Hepatic stellate cell (primary cell): ENCODE data around the gene GTF2IRD1.
"Not testable (repeated sequence)": the region's sequence is repeated elsewhere in the genome, so short reads cannot be mapped to it uniquely, and the experiment has no call there.

Source experiments
- DNase-seq: peaks from one replicate; pipeline ENCODE4 v3.0.0; 2011; ENCODE audit warnings: low spot score

GTF2IRD1 gene

DNA sequence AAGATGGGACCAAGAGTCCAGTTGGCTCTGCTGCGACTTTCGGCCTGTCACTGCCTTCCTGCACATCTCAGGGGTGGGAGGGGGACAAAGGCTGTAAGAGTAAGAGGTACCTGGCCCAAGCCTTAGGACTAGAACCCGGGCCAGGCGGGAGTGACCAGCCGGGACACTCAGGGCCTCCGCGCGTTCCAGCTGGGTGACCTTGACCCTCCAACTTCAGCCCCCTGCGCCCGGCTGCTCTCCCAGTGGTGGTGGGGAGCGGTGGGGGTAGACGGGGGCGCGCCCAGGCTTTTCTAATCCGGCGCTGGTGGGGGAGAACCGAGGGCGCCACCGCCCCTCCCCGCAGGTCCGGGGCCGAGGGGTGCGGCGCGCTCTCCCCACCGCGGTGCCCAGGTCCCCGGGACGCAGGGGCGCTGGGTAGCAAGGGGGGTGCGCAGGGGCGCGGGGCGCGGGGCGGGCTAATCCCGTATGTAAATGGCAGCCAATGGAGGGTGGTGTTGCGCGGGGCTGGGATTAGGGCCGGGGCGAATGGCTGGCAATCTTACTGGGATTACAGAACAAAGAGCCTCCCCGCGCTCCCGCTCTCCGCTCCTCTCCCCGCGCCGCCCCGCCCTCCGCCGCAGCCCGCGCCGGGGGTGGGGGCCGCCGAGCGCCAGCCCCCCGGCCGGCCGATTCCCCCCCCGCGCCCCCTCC lies at the start of gene GTF2IRD1:
Gene GTF2IRD1 (plus strand): TSS at position 585 of the 690 bp plus-strand sequence. CDS start 54,175 bp downstream, outside the sequence.
- peak; percentile 94 for DNase-seq

DNA sequence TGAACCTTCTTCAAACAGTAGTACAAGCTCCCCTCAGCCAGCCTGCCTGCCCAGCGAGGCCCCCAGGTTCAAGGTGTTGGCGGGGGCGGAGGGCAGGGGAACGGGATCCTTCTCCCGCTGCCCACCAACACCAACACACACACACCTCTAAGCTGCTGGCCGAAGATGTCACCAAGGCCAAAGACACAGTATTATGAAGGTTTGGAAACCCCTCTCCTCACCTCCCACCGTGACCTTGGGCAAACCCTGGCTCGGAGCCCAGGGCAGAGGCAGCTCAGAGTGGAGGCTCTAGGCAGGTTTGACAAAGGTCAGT lies 49.4 kb upstream of the GTF2IRD1 start:
- DNase-seq = no peak

DNA sequence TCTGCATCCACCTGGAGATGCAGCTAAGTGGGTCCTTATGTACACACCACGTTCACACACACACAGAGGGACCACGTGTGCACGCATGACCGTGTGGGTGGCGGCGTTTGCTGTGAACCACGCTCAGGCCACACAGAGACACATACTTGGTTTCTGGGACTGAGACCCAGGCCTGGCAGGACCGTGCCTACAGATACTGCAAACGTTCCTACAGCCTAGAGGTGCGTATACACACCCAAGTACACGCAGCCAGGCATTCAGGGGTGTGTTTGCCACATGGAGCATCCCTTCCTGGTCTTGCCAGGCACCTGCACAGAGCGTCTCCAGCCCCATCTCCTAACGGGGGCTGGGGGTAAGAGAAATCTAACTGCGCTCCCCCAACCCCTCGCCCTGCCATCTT lies 49.0 kb upstream of the GTF2IRD1 start:
- DNase-seq = no peak

DNA sequence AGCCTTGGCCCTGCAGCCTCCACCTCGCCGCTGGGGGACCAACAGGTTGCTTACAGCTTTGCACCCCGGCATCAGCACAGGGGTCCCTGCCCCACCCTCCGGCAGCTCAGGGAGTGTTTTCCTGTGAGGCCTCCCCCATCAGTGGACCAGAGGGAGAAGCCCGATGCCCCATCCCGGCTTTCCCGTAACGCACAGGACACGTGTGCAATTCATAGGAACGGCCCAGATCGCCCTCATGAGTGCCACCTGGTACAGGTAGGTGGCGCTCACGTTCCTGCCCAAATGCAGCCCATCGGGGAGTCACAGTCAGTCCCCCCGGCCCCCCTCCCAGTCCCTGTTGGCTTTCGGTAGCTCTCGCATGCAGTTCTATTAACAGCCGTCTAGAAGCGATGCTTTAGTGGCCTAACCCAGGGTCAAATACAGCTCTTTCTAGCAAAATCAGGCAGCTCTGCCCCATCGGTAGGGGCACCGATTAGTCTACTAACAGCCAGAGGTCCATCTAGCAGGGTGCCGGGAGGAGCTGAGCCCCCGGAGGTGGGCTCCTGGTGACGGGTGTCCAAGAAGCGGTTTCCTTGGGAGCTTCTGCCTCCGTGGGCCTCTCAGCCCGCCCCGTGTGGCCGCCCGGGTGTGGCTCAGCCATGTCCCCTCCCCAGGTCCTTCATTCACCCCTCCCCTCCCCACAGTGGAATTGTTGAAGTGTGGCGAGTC lies 48.4 kb upstream of the GTF2IRD1 start:
- DNase-seq = no peak

DNA sequence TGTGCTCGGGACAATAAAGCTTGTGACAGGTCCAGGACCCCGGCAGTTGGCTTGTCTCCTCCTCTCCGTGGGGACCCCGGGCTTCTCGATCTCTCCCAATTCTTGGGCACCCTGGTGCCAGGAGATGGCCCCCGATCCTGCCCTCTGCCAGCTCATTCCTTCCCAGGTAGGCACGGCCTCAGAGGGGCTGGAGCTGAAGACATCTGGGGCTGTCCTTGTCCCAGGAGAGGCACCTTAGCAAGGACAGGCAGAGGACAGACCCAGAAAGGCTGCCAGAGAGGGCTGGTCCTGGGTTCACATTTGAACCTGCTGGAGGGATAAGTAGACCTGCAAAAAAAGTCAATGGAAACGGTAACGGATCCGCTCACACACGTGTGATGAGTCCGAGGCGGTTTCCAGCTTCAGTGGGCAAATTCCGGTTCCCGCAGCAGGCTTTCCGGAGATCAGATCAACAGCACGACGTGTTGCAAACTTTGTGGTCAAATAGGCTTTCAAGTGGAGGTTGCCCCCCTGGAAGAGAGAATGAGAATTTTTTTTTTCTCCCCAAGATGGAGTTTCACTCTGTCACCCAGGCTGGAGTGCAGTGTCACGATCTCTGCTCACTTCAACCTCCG lies 47.7 kb upstream of the GTF2IRD1 start:
- no peak for DNase-seq

DNA sequence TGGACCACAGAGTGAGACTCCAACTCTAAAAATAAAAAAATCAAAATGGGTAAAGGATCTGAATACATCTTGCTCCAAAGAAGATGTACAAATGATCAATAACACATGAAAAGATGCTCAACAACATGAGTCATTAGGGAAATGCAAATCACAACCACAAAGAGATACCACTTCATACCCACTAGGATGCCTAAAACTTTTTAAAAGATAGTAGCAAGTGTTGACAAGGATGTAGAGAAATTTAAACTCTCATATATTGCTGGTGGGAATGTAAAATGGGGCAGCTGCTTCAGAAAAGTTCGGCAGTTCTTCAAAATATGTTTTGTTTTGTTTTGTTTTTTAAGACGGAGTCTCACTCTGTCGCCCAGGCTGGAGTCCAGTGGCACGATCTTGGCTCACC lies 45.7 kb upstream of the GTF2IRD1 start:
- DNase-seq = no peak

GRCh38 chr7:74409571-74409970 lies 44.1 kb upstream of the GTF2IRD1 start:
- DNase-seq = no peak

DNA sequence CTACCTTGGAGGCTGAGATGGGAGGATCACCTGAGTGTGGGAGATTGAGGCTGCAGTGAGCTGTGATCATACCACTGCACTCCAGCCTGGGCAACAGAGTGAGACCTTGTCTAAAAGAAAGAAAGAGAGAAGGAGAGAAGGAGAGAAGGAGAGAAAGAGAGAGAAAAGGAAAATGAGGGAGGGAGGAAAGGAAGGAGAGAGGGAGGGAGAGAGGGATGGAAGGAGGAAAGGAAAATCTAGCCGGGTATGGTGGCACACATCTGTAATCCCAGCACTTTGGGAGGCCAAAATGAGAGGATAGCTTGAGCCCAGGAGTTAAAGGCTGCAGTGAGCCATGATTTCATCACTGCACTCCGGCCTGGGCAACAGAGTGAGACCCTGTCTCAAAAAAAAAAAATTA lies 42.9 kb upstream of the GTF2IRD1 start:
- no peak for DNase-seq

GRCh38 chr7:74411571-74411970 lies 42.1 kb upstream of the GTF2IRD1 start:
- not testable (repeated sequence) for DNase-seq

DNA sequence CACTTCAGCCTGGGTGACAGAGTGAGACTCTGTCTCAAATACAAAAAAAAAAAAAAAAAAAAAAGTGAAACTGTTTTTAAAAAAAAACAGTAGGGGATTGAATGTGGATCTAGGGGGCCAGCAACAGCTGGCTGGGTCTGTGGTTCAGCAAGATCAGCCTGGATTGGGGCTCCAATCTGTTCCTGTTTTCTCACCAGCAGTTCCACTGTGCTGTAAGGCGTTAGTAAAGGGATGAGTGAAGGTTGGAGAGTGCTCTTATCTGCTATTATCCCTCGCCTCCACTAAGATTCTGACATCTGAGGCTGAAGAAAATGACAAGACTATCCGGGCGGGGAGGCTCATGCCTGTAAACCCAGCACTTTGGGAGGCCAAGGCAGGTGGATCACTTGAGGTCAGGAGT lies 41.6 kb upstream of the GTF2IRD1 start:
- DNase-seq = no peak

DNA sequence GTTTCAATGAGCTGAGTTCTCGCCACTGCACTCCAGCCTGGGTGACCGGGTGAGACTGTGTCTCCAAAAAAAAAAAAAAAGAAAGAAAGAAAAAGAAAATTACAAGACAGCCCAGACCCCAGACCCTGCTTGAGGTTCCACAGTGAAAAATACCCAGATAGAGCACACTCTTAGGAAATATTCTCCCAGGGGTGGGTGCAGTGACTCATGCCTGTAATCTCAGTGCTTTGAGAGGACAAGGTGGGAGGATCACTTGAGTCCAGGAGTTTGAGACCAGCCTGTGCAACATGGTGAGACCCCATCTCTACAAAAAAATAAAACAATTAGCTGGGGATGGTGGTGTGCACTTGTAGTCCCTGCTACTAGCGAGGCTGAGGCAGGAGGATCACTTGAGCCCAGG lies 41.1 kb upstream of the GTF2IRD1 start:
- DNase-seq = no peak

- not testable (repeated sequence) for DNase-seq
Observed at GRCh38 chr7:74414595-74415333, 38.9 kb upstream of the GTF2IRD1 start.

DNA sequence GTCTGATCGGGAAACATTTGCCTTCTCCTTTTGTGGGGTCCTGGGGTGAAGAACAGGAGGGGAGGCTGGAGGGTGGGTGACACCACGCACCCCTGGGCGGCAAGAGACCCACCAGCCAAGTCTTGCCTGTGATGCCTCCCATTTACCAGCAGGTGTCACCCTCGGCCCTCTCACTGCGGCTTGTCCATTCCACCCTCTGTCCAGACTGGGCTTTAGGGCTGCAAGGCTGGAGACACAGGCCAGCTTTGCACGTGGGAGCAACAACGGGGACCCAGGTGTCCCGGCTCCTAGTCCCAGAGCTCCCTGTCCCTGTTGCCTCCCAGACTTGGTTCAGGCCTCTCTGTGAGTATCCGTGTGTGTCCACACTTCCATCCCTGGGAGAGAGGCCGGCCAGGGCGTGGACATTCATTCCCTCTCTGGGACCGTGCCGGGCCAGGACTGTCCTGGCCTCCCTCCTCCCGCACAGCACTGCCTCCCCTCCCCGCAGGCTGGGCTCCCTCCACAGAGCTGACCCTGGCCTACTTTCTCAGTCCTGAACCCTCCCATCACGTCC lies 36.2 kb upstream of the GTF2IRD1 start:
- DNase-seq = peak; percentile 93

- no peak for DNase-seq
Observed at GRCh38 chr7:74418076-74418475, 35.6 kb upstream of the GTF2IRD1 start.

DNA sequence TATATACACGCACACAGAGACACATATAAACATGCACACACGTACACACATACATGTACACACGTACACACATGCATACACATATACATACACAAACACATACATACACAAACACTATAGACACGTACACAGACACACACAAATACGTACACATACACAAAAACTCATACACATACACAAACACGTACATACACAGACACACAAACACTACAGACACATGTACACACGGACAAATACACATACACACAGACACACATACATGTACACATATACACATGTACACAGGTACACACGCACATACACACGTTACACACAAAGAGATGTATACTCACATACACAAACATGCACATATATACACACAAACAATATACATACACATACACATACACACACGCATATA lies 35.2 kb upstream of the GTF2IRD1 start:
- no peak for DNase-seq

GRCh38 chr7:74419232-74419631 lies 34.5 kb upstream of the GTF2IRD1 start:
- DNase-seq = not testable (repeated sequence)

- DNase-seq = no peak
Observed at GRCh38 chr7:74420006-74420405, 33.7 kb upstream of the GTF2IRD1 start.

DNA sequence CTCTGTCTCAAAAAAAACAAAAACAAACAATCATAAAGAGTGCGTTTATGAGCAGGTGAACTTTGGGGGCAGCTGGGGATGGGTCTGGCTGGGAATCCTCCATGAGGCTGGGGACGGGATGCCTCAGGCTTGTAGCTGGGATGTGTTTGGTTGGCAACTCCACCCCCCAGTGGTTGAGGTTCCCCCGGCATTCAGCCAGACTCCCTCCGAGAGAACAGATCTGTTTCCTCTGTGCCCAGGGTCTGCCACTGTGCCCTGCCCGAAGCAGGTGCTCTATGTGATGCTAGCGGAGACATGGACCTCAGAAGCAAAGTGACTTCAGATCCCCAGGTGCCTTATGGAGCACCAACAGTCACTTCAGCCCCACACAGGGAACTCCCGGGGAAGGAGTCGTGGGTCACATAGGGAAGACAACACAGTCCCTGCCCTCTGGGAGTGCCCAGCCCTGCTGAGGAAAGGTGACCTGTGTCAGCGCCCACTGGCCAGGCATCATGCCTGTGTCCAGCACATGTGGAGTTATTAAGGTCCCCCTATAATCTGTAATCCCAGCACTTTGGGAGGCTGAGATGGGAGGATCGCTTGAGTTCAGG lies 29.3 kb upstream of the GTF2IRD1 start:
- DNase-seq = no peak

DNA sequence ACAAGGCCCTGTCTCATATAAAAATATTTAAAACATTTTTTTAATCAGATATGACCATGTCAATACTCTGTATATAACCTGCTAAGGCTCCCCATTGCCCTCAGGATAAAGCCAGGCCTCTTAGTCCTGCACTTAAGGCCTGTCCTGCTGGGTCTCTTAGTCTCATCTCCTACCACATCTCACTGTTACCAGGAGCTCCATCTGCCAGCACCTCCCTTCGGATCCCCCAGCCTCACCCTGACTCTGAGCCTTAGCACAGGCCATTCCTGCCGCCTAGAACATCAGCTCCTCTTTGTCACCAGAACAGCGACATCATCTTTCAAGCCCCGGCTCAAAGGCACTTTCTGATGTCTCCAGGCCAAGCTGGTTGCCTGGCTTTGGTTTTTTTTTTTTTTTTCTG lies 25.7 kb upstream of the GTF2IRD1 start:
- no peak for DNase-seq

DNA sequence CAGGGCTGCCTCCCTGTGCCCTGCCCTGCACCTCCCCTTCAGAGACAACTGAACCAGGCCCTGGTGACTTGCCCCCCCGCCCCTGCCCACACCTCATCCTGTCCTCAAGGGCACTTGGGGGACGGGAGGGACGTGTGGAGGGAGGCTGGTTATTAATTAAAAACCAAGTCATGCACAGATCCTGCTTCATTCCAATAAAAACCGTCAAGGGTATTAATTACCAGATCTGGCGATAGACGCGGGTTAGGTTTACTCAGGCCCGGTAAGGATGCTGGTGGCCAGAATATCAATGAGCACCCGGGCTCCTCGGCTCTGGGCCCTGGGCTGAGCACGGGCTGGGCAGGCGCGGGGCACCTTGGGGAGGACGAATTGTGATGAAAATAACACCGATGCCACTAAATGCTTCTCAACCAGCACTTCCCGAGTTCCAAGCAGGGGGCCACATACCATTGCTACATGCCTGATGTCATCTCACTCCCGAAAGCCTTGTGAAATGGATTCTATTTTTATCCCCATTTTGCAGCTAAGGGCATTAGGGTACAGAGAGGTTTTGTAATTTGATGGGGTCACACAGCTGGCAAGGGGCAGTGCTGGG lies 24.5 kb upstream of the GTF2IRD1 start:
- DNase-seq = peak; percentile 63

GRCh38 chr7:74430409-74430808 lies 23.3 kb upstream of the GTF2IRD1 start:
- not testable (repeated sequence) for DNase-seq
